ENCODE results near the gene PIP5K1C.

GRCh38 chr19:3593156-3593555 is 107.1 kb downstream of the PIP5K1C start:
- TF ChIP-seq, protein P1, sequence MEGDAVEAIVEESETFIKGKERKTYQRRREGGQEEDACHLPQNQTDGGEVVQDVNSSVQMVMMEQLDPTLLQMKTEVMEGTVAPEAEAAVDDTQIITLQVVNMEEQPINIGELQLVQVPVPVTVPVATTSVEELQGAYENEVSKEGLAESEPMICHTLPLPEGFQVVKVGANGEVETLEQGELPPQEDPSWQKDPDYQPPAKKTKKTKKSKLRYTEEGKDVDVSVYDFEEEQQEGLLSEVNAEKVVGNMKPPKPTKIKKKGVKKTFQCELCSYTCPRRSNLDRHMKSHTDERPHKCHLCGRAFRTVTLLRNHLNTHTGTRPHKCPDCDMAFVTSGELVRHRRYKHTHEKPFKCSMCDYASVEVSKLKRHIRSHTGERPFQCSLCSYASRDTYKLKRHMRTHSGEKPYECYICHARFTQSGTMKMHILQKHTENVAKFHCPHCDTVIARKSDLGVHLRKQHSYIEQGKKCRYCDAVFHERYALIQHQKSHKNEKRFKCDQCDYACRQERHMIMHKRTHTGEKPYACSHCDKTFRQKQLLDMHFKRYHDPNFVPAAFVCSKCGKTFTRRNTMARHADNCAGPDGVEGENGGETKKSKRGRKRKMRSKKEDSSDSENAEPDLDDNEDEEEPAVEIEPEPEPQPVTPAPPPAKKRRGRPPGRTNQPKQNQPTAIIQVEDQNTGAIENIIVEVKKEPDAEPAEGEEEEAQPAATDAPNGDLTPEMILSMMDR (IDR thresholded peaks at IDR 0.05), result no peak
- no peak for TF ChIP-seq POLR2AphosphoS5 (IDR thresholded peaks at IDR 0.05)

All from breast epithelium (tissue), 3 donors.